Right atrium auricular region (tissue), 2 donors: Measurements from ENCODE around the gene PKNOX1. TPM values are rescaled to one million over a fixed set of nuclear protein-coding genes. Genes with fewer than 3 reads are reported as not detected.

Experiments
- DNase-seq: peaks from one replicate; pipeline ENCODE4 v3.0.0-alpha.2; 2019; ENCODE audit warnings: low spot score
- H3K27ac ChIP-seq, 2 donors: fragments of 200-600 bp; sonication (generic); 1 replicate in 1 of 2; 2 replicates in 1 of 2; pipeline ENCODE4 v1.5.1; 2016 to 2019
- H3K27me3 ChIP-seq, 2 donors: fragments of 200-600 bp; sonication (generic); one replicate each; pipeline versions ENCODE4 v1.5.1 to v1.6.0; 2017 to 2019
- H3K36me3 ChIP-seq: fragments of 200-600 bp; sonication (generic); one replicate; pipeline ENCODE4 v1.5.1; 2016
- H3K4me1 ChIP-seq, 2 donors: fragments of 200-600 bp; sonication (generic); one replicate each; pipeline versions ENCODE4 v1.5.1 to v1.6.0; 2017 to 2019
- H3K4me3 ChIP-seq, 2 donors: fragments of 200-600 bp; sonication (generic); 1 replicate in 1 of 2; 2 replicates in 1 of 2; pipeline ENCODE4 v1.5.1; 2017 to 2019; ENCODE audit warnings: mild to moderate bottlenecking in 1 of 2, moderate library complexity in 1 of 2
- H3K9me3 ChIP-seq, 2 donors: fragments of 200-600 bp; sonication (generic); one replicate each; pipeline ENCODE4 v1.5.1; 2019
- CTCF ChIP-seq, 2 donors: fragments of 200-600 bp; sonication (generic); IDR thresholded peaks; one replicate each; pipeline ENCODE4 v1.5.1; 2019; ENCODE audit warnings: antibody characterized with exemption in 2 of 2
- total RNA-seq, 2 donors: library from RNA; depleted of rRNA; stranded (reverse); fragments of >200 nt; gene quantifications; one replicate each; pipeline ENCODE4 v1.1.0, GENCODE V29; 2016

Gene PKNOX1
- total RNA-seq, 2 donors from 2014 or later: 7.5 to 10.1 TPM

GRCh38 chr21:43016728-43017127, 42.4 kb downstream of the PKNOX1 start:
- peaks cover 47% of the 10 kb centered on the region for H3K36me3 ChIP-seq
- H3K4me1 ChIP-seq: no peaks in the 10 kb centered on the region
- no peak for DNase-seq
- no peaks in the 10 kb centered on the region for H3K9me3 ChIP-seq
- TF ChIP-seq CTCF (IDR thresholded peaks at IDR 0.05): no peak
- H3K27me3 ChIP-seq: no peaks in the 10 kb centered on the region
- H3K4me3 ChIP-seq: no peak overlapping the region
- H3K27ac ChIP-seq: no peak overlapping the region

GRCh38 chr21:43018519-43018918, 44.2 kb downstream of the PKNOX1 start:
- no peaks in the 10 kb centered on the region for H3K9me3 ChIP-seq
- no peak overlapping the region for H3K27ac ChIP-seq
- H3K36me3 ChIP-seq: peaks cover 41% of the 10 kb centered on the region

GRCh38 chr21:43020177-43020576, 45.8 kb downstream of the PKNOX1 start:
- TF ChIP-seq CTCF (IDR thresholded peaks at IDR 0.05): no peak
- peaks cover 41% of the 10 kb centered on the region for H3K36me3 ChIP-seq
- H3K4me1 ChIP-seq: no peaks in the 10 kb centered on the region
- no peak overlapping the region for H3K4me3 ChIP-seq
- no peak overlapping the region for H3K27ac ChIP-seq
- H3K27me3 ChIP-seq: no peaks in the 10 kb centered on the region
- H3K9me3 ChIP-seq: no peaks in the 10 kb centered on the region
- DNase-seq: no peak

More at GRCh38 chr21:43018519-43018918, 44.2 kb downstream of the PKNOX1 start:
- TF ChIP-seq CTCF (IDR thresholded peaks at IDR 0.05): no peak
- DNase-seq: no peak
- Histone ChIP-seq H3K27me3 (no peaks in the 10 kb centered on the region), H3K4me3 (no peak overlapping the region), H3K4me1 (no peaks in the 10 kb centered on the region)

- DNase-seq: no peak
- H3K4me3 ChIP-seq: no peak overlapping the region
- peaks cover 45% of the 10 kb centered on the region for H3K36me3 ChIP-seq
- H3K4me1 ChIP-seq: no peaks in the 10 kb centered on the region
- no peaks in the 10 kb centered on the region for H3K9me3 ChIP-seq
- no peaks in the 10 kb centered on the region for H3K27me3 ChIP-seq
- H3K27ac ChIP-seq: no peak overlapping the region
- no peak for TF ChIP-seq CTCF (IDR thresholded peaks at IDR 0.05)
Observed at GRCh38 chr21:43020771-43021170, 46.4 kb downstream of the PKNOX1 start.

- no peaks in the 10 kb centered on the region for H3K4me1 ChIP-seq
- no peak overlapping the region for H3K4me3 ChIP-seq
- no peak for DNase-seq
- TF ChIP-seq CTCF (IDR thresholded peaks at IDR 0.05): no peak
- no peak overlapping the region for H3K27ac ChIP-seq
- no peaks in the 10 kb centered on the region for H3K9me3 ChIP-seq
- no peaks in the 10 kb centered on the region for H3K27me3 ChIP-seq
- H3K36me3 ChIP-seq: peaks cover 45% of the 10 kb centered on the region
Observed at GRCh38 chr21:43021191-43021590, 46.8 kb downstream of the PKNOX1 start.
